ENCODE data around the gene IL15.

- TF ChIP-seq EZH2 (IDR thresholded peaks at IDR 0.05; ENCODE audit: low read length, missing control alignments) (no peak), CTCF (conservative IDR thresholded peaks at IDR 0.05 in 1 of 2, IDR thresholded peaks at IDR 0.05 in 1 of 2; ENCODE audit: low read depth in 1 of 2, low read length in 2 of 2) (no peak)
Observed at GRCh38 chr4:141636082-141636770, at the start of gene IL15.

Data from fibroblast of lung (primary cell).